GM21423 (cell line): ENCODE measurements around the gene TAB2.
"Not testable (repeated sequence)": the region's sequence is repeated elsewhere in the genome, so short reads cannot be mapped to it uniquely, and the experiment has no call there.

Experiments
- ATAC-seq: cut with Tn5 transposase; IDR thresholded peaks from one replicate; pipeline ENCODE4 v1.9.1; 2021; ENCODE audit warnings: mild to moderate bottlenecking, moderate library complexity; ENCODE audit not compliant: unreplicated experiment

TAB2 gene

GRCh38 chr6:149440735-149441671 lies 123.5 kb downstream of the TAB2 start:
- ATAC-seq, result no peak

GRCh38 chr6:149441740-149442139 lies 124.2 kb downstream of the TAB2 start:
- no peak for ATAC-seq

GRCh38 chr6:149443411-149444181 lies 126.1 kb downstream of the TAB2 start:
- no peak for ATAC-seq

GRCh38 chr6:149444360-149445094 lies 127.0 kb downstream of the TAB2 start:
- ATAC-seq, result not testable (repeated sequence)

GRCh38 chr6:149445095-149445466 lies 127.6 kb downstream of the TAB2 start:
- ATAC-seq, result no peak

- no peak for ATAC-seq
These were observed 128.1 kb downstream of the TAB2 start for GRCh38 chr6:149445573-149445972.

GRCh38 chr6:149446791-149447376 lies 129.4 kb downstream of the TAB2 start:
- no peak for ATAC-seq

GRCh38 chr6:149448821-149449453 lies 131.4 kb downstream of the TAB2 start:
- ATAC-seq, result no peak

- ATAC-seq, result no peak
These were observed 132.5 kb downstream of the TAB2 start for GRCh38 chr6:149449831-149450678.

GRCh38 chr6:149450679-149451375 lies 133.3 kb downstream of the TAB2 start:
- ATAC-seq, result no peak

- ATAC-seq, result no peak
These were observed 134.0 kb downstream of the TAB2 start for GRCh38 chr6:149451376-149452036.

GRCh38 chr6:149452037-149452939 lies 134.8 kb downstream of the TAB2 start:
- no peak for ATAC-seq

GRCh38 chr6:149453597-149454345 lies 136.3 kb downstream of the TAB2 start:
- no peak for ATAC-seq

- ATAC-seq, result no peak
These were observed 136.9 kb downstream of the TAB2 start for GRCh38 chr6:149454346-149454848.

- no peak for ATAC-seq
These were observed 137.7 kb downstream of the TAB2 start for GRCh38 chr6:149455031-149455732.
